ENCODE measurements around the gene PDE4DIP.
"Not testable (repeated sequence)": the region's sequence is repeated elsewhere in the genome, so short reads cannot be mapped to it uniquely, and the experiment has no call there.

Gene PDE4DIP

DNA sequence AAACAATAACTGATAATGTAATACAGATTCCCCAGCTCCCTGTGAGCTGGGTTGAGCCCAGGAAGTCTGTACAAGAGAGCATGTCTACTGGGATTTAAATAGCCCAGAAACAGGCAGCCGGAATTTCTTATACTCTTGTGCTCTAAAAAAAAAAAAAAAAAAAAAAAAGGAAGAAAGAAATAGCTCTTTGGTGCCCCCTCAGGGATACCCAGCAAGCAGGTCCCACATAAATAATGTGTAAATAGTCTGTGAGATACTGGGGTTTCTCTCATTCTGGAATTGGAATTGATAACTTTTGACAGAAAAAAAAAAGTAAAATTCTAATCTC lies 25.4 kb downstream of the PDE4DIP start:
- H3K27ac ChIP-seq (ENCODE audit: low read depth, low read length); H3K4me1 ChIP-seq (ENCODE audit: control insufficient read depth, insufficient read depth, low read length, unreplicated experiment); H3K79me2 ChIP-seq (ENCODE audit: control insufficient read depth, insufficient read depth, low read length, unreplicated experiment); H3K27me3 ChIP-seq (ENCODE audit: insufficient read depth, low read length); H2AFZ ChIP-seq (ENCODE audit: low read length, unreplicated experiment); H3K4me3 ChIP-seq (ENCODE audit: low read depth, low read length); H3K36me3 ChIP-seq (ENCODE audit: insufficient read depth, low read length): not testable (repeated sequence)

DNA sequence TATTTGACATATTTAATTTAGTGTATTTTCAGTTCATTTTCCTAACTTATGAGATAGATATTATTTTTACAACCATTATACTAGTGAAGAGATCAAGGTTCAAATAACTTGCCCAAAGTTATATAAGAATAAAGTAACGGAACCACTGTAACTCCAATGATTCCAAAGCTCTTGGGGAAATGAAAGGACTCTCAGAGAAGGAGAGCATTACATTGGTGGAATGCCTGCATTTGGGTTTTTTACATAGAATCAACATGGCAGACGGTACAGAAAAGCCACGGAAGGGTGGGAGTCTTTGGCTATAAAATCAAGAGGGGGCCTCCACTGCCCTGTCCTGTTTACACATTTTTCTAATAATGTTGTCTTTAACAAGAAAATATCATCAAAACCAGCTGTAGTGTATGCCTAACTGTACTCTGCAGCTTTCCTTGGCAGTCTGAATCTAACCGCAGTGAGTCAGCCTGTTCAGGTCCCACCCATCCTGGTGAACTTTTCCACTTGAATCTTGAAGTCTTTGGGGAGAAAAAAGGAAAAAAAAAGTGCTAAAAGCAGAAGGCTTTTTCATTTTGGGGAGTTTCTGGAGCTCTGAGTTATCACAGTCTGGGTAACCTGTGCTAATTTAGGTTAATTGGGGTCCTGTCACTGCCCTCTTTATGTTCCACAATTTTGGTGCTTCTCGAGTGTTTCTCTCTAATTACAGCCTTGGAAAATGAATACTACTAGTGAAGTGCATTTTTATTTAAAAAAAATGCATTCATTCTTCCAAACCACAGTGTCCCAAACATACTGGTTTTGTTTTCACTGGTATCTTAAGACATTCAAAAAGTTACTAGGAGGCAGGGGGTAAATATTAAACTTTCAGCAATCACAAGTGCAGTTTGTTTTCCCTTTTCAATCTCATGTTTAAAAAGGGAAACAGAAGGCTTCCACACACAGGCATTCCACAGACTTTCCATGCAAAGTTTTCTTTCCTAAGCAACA lies 30.5 kb downstream of the PDE4DIP start:
- not testable (repeated sequence) for H2AFZ ChIP-seq (ENCODE audit: low read length, unreplicated experiment); H3K79me2 ChIP-seq (ENCODE audit: control insufficient read depth, insufficient read depth, low read length, unreplicated experiment)

DNA sequence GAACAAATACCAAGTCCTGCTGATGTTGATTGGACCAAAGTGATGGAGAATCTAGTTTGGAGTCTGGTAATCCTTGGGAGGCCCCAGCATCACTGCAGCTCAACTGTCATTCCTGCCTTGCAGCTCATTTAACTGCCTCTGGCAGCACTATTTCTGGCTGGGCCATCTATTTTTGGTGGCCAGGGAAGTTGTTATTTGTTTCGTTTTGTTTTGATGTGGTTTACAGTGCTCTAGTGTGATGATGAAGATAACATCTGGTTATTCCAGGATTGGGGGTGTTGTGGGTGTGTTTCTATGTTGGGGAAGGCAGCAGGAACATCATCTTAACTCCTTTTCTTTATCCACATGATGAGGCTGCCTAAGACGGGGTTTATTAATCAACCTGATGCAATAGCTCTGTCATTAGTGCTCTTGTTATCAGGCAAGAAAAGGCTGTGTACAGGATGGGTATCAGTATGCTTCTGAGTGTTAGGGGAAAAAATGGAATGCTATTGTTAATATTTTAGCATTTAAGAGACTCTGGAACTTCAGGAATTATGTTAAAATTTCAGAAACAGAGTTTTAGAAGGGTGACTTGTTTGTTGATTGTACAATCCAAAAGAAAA lies 35.7 kb downstream of the PDE4DIP start:
- not testable (repeated sequence) for H3K4me1 ChIP-seq (ENCODE audit: control insufficient read depth, insufficient read depth, low read length, unreplicated experiment); H3K27me3 ChIP-seq (ENCODE audit: insufficient read depth, low read length); H3K36me3 ChIP-seq (ENCODE audit: insufficient read depth, low read length); H3K79me2 ChIP-seq (ENCODE audit: control insufficient read depth, insufficient read depth, low read length, unreplicated experiment); H3K4me3 ChIP-seq (ENCODE audit: low read depth, low read length); H2AFZ ChIP-seq (ENCODE audit: low read length, unreplicated experiment); H3K27ac ChIP-seq (ENCODE audit: low read depth, low read length)

More for the DNA sequence above, 30.5 kb downstream of the PDE4DIP start:
- not testable (repeated sequence) for H3K4me3 ChIP-seq (ENCODE audit: low read depth, low read length); H3K27me3 ChIP-seq (ENCODE audit: insufficient read depth, low read length); H3K4me1 ChIP-seq (ENCODE audit: control insufficient read depth, insufficient read depth, low read length, unreplicated experiment); H3K36me3 ChIP-seq (ENCODE audit: insufficient read depth, low read length)
- peak overlapping the region; percentile 60 for H3K27ac ChIP-seq (ENCODE audit: low read depth, low read length)

DNA sequence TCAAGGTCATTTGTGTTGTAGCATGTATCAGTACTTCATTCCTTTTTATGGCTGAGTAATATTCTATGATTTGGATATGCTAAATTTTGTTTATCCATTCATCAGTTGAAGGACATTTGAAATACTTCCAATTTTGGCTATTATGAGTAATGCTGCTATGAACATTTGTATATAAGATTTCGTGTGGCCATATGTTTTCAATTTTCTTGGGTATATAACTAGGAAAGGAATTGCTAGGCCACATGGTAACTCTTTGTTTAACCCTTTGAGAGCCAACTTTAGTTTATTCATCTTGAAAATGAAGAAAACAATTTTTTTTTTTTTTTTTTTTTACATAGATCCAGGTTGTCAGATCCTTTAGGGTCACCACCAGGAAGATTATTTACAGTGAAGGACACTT lies 37.0 kb downstream of the PDE4DIP start:
- H3K27ac ChIP-seq (ENCODE audit: low read depth, low read length); H3K27me3 ChIP-seq (ENCODE audit: insufficient read depth, low read length); H3K79me2 ChIP-seq (ENCODE audit: control insufficient read depth, insufficient read depth, low read length, unreplicated experiment); H3K36me3 ChIP-seq (ENCODE audit: insufficient read depth, low read length); H2AFZ ChIP-seq (ENCODE audit: low read length, unreplicated experiment); H3K4me1 ChIP-seq (ENCODE audit: control insufficient read depth, insufficient read depth, low read length, unreplicated experiment); H3K4me3 ChIP-seq (ENCODE audit: low read depth, low read length): not testable (repeated sequence)

DNA sequence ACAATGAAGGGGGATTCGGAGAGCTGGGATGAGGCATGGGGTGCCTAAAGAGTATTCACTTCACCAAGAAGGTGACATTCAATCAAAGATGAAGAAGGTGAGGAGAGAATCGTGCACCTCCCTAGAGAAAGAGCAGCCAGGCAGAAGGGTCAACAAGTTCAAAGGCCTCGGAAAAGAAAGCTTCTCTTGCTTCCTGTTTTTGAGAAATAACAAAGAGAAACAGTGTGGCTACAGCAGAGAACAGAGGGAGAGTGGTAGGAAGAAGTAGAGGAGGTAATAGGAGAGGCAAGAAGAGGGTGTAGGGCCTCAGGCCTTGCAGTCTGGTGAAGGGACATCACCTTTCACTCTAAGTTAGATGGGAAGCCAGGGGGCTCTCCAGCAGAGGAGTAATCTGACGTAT lies 41.0 kb downstream of the PDE4DIP start:
- H3K79me2 ChIP-seq (ENCODE audit: control insufficient read depth, insufficient read depth, low read length, unreplicated experiment); H3K36me3 ChIP-seq (ENCODE audit: insufficient read depth, low read length); H3K4me1 ChIP-seq (ENCODE audit: control insufficient read depth, insufficient read depth, low read length, unreplicated experiment); H2AFZ ChIP-seq (ENCODE audit: low read length, unreplicated experiment); H3K4me3 ChIP-seq (ENCODE audit: low read depth, low read length); H3K27me3 ChIP-seq (ENCODE audit: insufficient read depth, low read length); H3K27ac ChIP-seq (ENCODE audit: low read depth, low read length): not testable (repeated sequence)

DNA sequence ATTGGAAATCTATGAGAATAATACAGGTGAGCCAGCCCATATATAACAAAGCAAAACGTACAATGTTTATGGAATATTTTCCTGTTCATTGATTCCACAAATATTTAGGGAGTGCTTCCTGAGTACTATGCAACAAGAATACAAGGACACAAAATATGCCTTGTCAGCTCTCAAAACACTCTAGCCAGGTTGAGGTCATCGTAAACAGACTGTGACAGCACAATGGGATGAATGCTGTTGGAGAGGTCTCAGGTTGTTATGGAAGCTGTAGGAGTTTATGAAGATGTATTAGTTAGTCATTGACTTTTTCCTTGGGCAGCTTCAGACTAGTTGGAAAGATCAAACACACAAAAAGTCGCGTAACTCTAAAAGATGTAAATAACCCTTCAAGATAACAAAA lies 42.1 kb downstream of the PDE4DIP start:
- not testable (repeated sequence) for H3K27me3 ChIP-seq (ENCODE audit: insufficient read depth, low read length); H3K36me3 ChIP-seq (ENCODE audit: insufficient read depth, low read length); H3K79me2 ChIP-seq (ENCODE audit: control insufficient read depth, insufficient read depth, low read length, unreplicated experiment); H2AFZ ChIP-seq (ENCODE audit: low read length, unreplicated experiment); H3K27ac ChIP-seq (ENCODE audit: low read depth, low read length); H3K4me3 ChIP-seq (ENCODE audit: low read depth, low read length); H3K4me1 ChIP-seq (ENCODE audit: control insufficient read depth, insufficient read depth, low read length, unreplicated experiment)

DNA sequence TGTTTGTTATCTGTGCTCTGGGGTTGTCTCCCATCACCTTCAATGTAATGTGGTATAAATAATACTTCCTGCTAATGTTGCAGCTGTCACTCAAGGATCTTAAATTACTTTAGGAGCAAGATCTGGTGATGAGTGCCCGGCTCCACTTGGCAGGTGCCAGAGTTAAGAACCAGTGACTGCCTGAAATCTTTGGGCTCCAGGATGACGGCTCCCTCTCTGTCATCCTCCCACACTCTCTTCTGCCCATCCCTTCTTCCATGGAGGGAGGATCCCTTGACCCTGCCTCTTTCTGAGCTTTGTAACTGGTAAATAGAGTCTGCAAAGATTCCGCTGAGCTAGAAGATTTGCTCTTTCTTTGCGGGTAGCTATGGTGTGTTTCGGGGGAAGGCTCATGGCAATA lies 44.4 kb downstream of the PDE4DIP start:
- H3K27ac ChIP-seq (ENCODE audit: low read depth, low read length); H3K36me3 ChIP-seq (ENCODE audit: insufficient read depth, low read length); H3K4me1 ChIP-seq (ENCODE audit: control insufficient read depth, insufficient read depth, low read length, unreplicated experiment); H3K4me3 ChIP-seq (ENCODE audit: low read depth, low read length); H3K27me3 ChIP-seq (ENCODE audit: insufficient read depth, low read length); H3K79me2 ChIP-seq (ENCODE audit: control insufficient read depth, insufficient read depth, low read length, unreplicated experiment); H2AFZ ChIP-seq (ENCODE audit: low read length, unreplicated experiment): not testable (repeated sequence)

DNA sequence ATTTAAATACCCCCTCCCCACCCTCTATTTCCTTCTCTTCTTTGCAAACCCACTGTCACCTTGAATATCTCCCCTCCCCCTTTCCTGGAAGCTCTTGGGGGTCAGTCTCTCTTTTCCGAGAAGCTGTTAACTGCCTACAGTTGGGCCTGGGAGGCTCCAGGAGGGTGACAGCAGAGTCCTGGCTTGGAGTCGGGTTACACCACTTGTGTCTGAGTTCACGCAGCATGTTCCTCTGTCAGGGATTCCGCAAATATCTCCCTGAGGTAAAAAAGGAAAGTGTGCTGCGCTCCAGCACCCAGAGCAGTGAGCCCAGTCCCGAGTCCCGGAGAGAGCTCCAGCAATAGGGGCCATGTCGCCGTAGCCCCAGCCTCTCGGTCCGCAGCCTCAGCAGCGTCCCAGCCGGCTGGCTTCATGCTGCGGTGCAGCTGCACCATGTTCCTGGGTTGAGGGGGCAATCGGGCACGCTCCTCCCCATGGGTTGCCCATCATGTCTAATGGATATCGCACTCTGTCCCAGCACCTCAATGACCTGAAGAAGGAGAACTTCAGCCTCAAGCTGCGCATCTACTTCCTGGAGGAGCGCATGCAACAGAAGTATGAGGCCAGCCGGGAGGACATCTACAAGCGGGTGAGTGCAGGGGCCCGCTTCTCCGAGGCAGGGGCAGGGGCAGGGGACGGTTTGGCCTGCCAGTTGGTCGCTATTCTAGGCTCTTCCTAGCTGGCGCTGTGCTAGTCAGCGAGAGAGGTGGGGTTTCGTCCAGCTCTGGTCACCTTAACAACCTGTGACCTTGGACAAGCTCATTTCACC lies 45.2 kb downstream of the PDE4DIP start:
- H2AFZ ChIP-seq (ENCODE audit: low read length, unreplicated experiment); H3K79me2 ChIP-seq (ENCODE audit: control insufficient read depth, insufficient read depth, low read length, unreplicated experiment); H3K36me3 ChIP-seq (ENCODE audit: insufficient read depth, low read length); H3K4me3 ChIP-seq (ENCODE audit: low read depth, low read length); H3K4me1 ChIP-seq (ENCODE audit: control insufficient read depth, insufficient read depth, low read length, unreplicated experiment); H3K27ac ChIP-seq (ENCODE audit: low read depth, low read length); H3K27me3 ChIP-seq (ENCODE audit: insufficient read depth, low read length): not testable (repeated sequence)

DNA sequence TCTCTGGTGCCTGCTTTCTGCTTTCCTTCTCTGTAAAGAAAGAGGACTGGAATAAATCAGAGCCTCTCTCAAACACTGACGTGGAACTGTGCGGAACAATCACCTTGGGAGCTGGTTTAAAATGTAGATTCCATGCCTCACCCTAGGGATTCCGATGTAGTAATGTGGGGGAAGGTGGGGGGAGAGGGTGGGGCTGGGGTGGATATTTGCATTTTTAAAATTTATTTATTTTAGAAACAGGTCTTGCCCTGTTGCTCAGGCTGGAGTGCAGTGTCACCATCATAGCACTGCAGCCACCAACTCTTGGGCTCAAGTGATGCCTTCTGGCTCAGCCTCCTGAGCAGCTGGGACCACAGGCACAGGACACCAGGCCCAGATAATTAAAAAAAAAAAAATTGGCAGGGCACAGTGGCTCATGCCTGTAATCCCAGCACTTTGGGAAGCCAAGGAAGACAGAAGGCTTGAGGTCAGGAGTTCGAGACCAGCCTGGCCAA lies 45.9 kb downstream of the PDE4DIP start:
- not testable (repeated sequence) for H3K4me1 ChIP-seq (ENCODE audit: control insufficient read depth, insufficient read depth, low read length, unreplicated experiment); H2AFZ ChIP-seq (ENCODE audit: low read length, unreplicated experiment); H3K27me3 ChIP-seq (ENCODE audit: insufficient read depth, low read length); H3K79me2 ChIP-seq (ENCODE audit: control insufficient read depth, insufficient read depth, low read length, unreplicated experiment); H3K36me3 ChIP-seq (ENCODE audit: insufficient read depth, low read length); H3K27ac ChIP-seq (ENCODE audit: low read depth, low read length); H3K4me3 ChIP-seq (ENCODE audit: low read depth, low read length)

DNA sequence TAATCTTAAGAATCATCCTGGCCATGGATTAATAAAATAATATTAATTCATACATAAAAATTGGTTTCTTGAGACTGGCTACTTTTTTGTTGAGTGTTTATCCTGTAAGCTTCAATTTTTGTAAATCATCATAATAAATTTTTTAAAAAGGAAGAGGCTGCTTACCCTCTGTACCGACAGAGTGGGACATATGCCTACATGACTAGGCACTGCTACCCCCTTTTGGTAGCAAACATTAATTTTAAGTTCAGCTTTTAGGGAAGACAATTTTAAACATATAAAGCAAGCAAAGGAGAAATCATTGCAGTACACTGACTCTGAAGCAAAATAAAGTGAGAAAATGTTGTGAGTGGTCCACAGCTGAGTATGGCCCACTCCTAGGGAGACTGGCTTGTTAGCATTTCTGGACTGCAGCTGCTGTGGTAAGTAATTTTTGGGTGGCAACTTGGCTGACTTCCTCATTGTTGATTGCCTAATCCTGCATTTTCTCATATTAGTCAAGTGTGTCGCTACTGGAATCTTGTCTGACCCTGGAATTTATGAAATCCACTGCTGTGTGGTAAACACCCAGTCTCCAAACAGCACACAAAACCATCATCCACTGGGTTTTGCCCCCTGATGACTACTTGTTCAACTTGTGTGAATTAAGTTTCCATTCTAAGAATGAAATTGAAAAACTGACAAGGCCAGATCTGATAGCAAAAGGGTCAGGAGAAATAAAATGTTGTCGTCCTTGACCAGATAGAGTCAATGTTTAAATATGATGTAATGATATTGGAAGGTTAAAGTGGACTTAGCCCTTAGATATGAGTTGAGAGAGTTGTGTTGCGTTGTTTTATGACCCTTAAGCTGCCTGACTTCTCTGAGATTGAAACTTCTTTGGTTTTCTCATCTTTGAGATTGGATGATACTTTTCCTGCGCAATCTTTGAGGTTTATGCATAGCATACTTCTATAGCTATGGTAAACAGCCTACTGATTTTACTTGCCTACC lies 50.4 kb downstream of the PDE4DIP start:
- H3K27me3 ChIP-seq (ENCODE audit: insufficient read depth, low read length); H3K27ac ChIP-seq (ENCODE audit: low read depth, low read length); H3K36me3 ChIP-seq (ENCODE audit: insufficient read depth, low read length); H2AFZ ChIP-seq (ENCODE audit: low read length, unreplicated experiment); H3K4me3 ChIP-seq (ENCODE audit: low read depth, low read length); H3K4me1 ChIP-seq (ENCODE audit: control insufficient read depth, insufficient read depth, low read length, unreplicated experiment); H3K79me2 ChIP-seq (ENCODE audit: control insufficient read depth, insufficient read depth, low read length, unreplicated experiment): not testable (repeated sequence)

Data from ACC112 (cell line).